ENCODE measurements around the gene RHOF.

The RHOF gene

DNA sequence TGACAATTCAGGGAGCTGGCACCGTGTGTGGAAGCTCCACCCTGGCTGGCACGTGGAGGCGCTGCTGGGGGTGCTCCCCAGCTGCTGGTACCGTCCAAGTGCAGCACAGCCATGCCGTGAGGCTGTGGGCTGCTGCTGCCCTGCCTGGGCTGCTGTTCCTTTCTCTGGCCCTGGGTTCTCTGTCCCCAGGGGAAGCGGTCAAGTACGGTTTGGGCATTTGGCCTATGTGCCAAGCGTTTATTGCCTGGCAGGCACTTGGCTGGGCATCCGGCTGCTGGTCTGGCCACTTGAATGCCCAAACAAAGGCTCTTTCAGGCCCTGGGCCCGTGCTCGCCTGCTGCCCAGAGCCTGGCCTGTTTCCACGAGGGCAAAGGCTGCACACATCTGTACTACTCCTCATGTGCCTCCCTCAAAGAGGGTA lies 39.6 kb downstream of the RHOF start:
- in situ Hi-C loops (cut with HindIII; ENCODE audit: low sequenced_read_pairs), result no loop called here
- no peak overlapping the region for H3K4me3 ChIP-seq (ENCODE audit: low read depth, low read length)
- DNase-seq (ENCODE audit: low read depth), result no peak
- TF ChIP-seq, protein P1, sequence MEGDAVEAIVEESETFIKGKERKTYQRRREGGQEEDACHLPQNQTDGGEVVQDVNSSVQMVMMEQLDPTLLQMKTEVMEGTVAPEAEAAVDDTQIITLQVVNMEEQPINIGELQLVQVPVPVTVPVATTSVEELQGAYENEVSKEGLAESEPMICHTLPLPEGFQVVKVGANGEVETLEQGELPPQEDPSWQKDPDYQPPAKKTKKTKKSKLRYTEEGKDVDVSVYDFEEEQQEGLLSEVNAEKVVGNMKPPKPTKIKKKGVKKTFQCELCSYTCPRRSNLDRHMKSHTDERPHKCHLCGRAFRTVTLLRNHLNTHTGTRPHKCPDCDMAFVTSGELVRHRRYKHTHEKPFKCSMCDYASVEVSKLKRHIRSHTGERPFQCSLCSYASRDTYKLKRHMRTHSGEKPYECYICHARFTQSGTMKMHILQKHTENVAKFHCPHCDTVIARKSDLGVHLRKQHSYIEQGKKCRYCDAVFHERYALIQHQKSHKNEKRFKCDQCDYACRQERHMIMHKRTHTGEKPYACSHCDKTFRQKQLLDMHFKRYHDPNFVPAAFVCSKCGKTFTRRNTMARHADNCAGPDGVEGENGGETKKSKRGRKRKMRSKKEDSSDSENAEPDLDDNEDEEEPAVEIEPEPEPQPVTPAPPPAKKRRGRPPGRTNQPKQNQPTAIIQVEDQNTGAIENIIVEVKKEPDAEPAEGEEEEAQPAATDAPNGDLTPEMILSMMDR (IDR thresholded peaks at IDR 0.05; ENCODE audit: low read depth, low read length, missing control alignments), result no peak

GRCh38 chr12:121751749-121752351 lies 41.6 kb downstream of the RHOF start:
- TF ChIP-seq, protein P1 (IDR thresholded peaks at IDR 0.05; ENCODE audit: low read depth, low read length, missing control alignments), result no peak
- in situ Hi-C loops (cut with HindIII; ENCODE audit: low sequenced_read_pairs), result no loop called here
- no peak for DNase-seq (ENCODE audit: low read depth)
- no peak overlapping the region for H3K4me3 ChIP-seq (ENCODE audit: low read depth, low read length)

- no peak for DNase-seq (ENCODE audit: low read depth)
- in situ Hi-C loops (cut with HindIII; ENCODE audit: low sequenced_read_pairs), result no loop called here
- TF ChIP-seq, protein P1 (IDR thresholded peaks at IDR 0.05; ENCODE audit: low read depth, low read length, missing control alignments), result no peak
- H3K4me3 ChIP-seq (ENCODE audit: low read depth, low read length), result no peak overlapping the region
Observed at GRCh38 chr12:121751034-121751433, 42.5 kb downstream of the RHOF start.

- in situ Hi-C loops (cut with HindIII; ENCODE audit: low sequenced_read_pairs), result no loop called here
- H3K4me3 ChIP-seq (ENCODE audit: low read depth, low read length), result no peak overlapping the region
- TF ChIP-seq, protein P1 (IDR thresholded peaks at IDR 0.05; ENCODE audit: low read depth, low read length, missing control alignments), result no peak
- no peak for DNase-seq (ENCODE audit: low read depth)
Observed at GRCh38 chr12:121750507-121750955, 43.0 kb downstream of the RHOF start.

DNA sequence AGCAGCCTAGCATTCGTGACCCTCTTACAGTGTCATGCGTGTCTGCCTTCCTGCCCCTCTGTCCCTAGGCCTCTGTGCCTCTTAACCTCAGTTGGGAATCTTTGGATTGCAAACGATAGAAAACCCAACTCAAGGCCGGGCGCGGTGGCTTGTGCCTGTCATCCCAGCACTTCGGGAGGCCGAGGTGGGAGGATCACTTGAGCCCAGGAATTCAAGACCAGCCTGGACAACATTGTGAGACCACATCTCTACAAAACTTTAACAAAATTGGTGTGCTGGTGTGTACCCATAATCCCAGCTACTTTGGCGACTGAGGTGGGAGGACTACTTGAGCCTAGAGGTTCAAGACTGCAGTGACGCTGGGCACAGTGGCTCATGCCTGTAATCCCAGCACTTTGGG lies 44.2 kb downstream of the RHOF start:
- no peak for DNase-seq (ENCODE audit: low read depth)
- in situ Hi-C loops (cut with HindIII; ENCODE audit: low sequenced_read_pairs), result no loop called here
- no peak overlapping the region for H3K4me3 ChIP-seq (ENCODE audit: low read depth, low read length)
- TF ChIP-seq, protein P1 (IDR thresholded peaks at IDR 0.05; ENCODE audit: low read depth, low read length, missing control alignments), result no peak

DNA sequence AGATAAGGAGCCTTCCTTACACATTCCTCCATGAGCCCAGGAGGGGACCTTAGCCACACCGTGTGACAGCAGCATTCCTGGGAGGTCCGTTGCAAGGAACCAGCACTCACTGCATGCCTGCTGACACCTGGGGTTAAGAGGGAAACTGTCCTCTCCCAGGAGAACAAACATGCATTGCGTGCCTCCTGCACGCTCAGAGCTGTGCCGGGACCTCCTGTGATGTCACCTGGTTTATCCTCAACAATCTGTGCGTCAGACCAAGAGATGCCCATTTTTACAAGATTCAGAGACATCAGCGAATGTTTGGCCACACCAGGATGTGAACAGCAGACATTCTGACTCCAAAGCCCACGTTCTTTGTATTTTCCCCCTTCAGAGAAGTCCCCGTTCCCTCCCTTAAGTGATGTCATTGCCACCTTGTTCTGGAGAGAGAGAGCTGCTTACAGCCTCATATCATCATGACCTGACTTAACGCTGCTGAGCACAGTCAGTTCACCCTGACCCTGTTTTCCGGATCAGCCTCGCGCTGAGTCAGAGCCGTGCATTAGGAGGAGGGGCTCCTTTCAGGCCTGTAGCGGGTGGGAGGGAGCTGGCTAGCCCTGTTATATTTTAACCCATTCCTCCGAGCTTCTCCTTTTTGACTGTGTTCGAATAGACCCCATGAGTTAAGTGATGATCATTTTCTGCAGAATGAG lies 44.8 kb downstream of the RHOF start:
- TF ChIP-seq, protein P1 (IDR thresholded peaks at IDR 0.05; ENCODE audit: low read depth, low read length, missing control alignments), result no peak
- in situ Hi-C loops (cut with HindIII; ENCODE audit: low sequenced_read_pairs), result no loop called here
- H3K4me3 ChIP-seq (ENCODE audit: low read depth, low read length), result no peak overlapping the region
- no peak for DNase-seq (ENCODE audit: low read depth)
